Measurements from ENCODE around the gene TRAF7.

- TF ChIP-seq, protein P1, sequence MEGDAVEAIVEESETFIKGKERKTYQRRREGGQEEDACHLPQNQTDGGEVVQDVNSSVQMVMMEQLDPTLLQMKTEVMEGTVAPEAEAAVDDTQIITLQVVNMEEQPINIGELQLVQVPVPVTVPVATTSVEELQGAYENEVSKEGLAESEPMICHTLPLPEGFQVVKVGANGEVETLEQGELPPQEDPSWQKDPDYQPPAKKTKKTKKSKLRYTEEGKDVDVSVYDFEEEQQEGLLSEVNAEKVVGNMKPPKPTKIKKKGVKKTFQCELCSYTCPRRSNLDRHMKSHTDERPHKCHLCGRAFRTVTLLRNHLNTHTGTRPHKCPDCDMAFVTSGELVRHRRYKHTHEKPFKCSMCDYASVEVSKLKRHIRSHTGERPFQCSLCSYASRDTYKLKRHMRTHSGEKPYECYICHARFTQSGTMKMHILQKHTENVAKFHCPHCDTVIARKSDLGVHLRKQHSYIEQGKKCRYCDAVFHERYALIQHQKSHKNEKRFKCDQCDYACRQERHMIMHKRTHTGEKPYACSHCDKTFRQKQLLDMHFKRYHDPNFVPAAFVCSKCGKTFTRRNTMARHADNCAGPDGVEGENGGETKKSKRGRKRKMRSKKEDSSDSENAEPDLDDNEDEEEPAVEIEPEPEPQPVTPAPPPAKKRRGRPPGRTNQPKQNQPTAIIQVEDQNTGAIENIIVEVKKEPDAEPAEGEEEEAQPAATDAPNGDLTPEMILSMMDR (IDR thresholded peaks at IDR 0.05; ENCODE audit: borderline replicate concordance, extremely low read depth, low read length, poor library complexity, severe bottlenecking) = no peak
- no peak for TF ChIP-seq EZH2 (IDR thresholded peaks at IDR 0.05; ENCODE audit: borderline replicate concordance, low read depth, low read length, severe bottlenecking)
Measured at GRCh38 chr16:2209258-2210008, 53.9 kb downstream of the TRAF7 start.

Measured in DND-41 (cell line).